Suprapubic skin (tissue), 3 donors: ENCODE measurements around the gene CD2AP.

Experiments used
- CTCF ChIP-seq, 2 donors: fragments of 200-600 bp in 1 of 2; fragments of 450-650 bp in 1 of 2; sonication (generic) in 1 of 2; IDR thresholded peaks; one replicate each; pipeline ENCODE4 v1.5.1; 2016 to 2019; ENCODE audit warnings: antibody characterized with exemption in 2 of 2, mild to moderate bottlenecking in 1 of 2, moderate library complexity in 1 of 2
- EP300 ChIP-seq: sonication (generic); formaldehyde crosslinking; IDR thresholded peaks from one replicate; pipeline ENCODE4 v1.6.1; 2017; ENCODE audit warnings: antibody characterized with exemption
- POLR2A ChIP-seq, 2 donors: fragments of 450-650 bp; IDR thresholded peaks; one replicate each; pipeline ENCODE4 v1.6.1; 2017; ENCODE audit warnings: antibody characterized with exemption in 2 of 2, mild to moderate bottlenecking in 2 of 2, moderate library complexity in 2 of 2

GRCh38 chr6:47492355-47492754, 14.8 kb downstream of the CD2AP start:
- TF ChIP-seq CTCF (IDR thresholded peaks at IDR 0.05) (no peak), POLR2A (IDR thresholded peaks at IDR 0.05) (no peak), EP300 (no peak)
